Measurements from ENCODE around the gene RASGRP1. TPM values are rescaled to one million over a fixed set of nuclear protein-coding genes. Genes with fewer than 3 reads are reported as not detected.

Gene RASGRP1
- total RNA-seq, 1 experiment from 2014 or later: 0.85 TPM

DNA sequence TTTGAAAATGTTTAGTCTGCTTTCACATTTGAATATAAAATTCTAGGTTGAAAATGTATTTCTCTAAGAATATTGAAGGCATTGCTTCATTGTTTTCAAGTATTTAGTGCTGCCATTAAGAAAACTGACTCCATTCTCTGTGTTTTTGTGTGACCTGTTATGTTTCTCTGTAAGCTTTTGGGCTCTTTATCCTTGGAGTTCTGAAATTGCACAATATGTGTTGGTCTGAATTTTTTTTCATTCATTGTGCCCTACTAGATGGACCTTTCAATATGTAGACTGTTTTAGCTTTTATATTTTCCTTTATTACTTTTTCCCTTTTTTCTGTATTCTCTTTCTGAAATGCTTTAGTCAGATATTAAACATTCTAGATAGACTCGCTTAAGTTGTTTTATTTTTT lies 88.5 kb downstream of the RASGRP1 start:
- Mint-ChIP-seq H3K36me3 (ENCODE audit: insufficient read depth in 1 of 3, low read depth in 3 of 3) (peaks cover 10 to 35% (median 34%) of the 10 kb centered on the region in 3 experiments), H3K4me1 (no peaks in the 10 kb centered on the region), H3K27ac (no peak overlapping the region), H3K4me3 (no peak overlapping the region), H3K9me3 (no peaks in the 10 kb centered on the region), H3K27me3 (ENCODE audit: low read depth) (no peaks in the 10 kb centered on the region)
- Histone ChIP-seq H3K79me2 (ENCODE audit: insufficient read depth, low read length) (no peaks in the 10 kb centered on the region), H2AFZ (ENCODE audit: low read length) (no peak overlapping the region), H4K5ac (ENCODE audit: insufficient read length, low read depth, low read length) (no peak overlapping the region), H3K4me1 (ENCODE audit: insufficient read depth, low read length) (no peaks in the 10 kb centered on the region), H3K56ac (ENCODE audit: insufficient read length, low read depth, low read length) (no peak overlapping the region), H3T11ph (ENCODE audit: low read length) (no peak overlapping the region), H3K14ac (ENCODE audit: insufficient read depth, low read length) (no peak overlapping the region), H2BK20ac (ENCODE audit: low read depth, low read length, poor library complexity, severe bottlenecking) (no peak overlapping the region), H4K20me1 (ENCODE audit: control insufficient read depth, insufficient read depth, insufficient read length) (no peaks in the 10 kb centered on the region), H3K27ac (ENCODE audit: insufficient read length, low read depth, low read length) (no peak overlapping the region), H4K91ac (ENCODE audit: insufficient read length, low read depth, low read length) (no peak overlapping the region), H2BK12ac (ENCODE audit: insufficient read length, low read depth, low read length) (no peak overlapping the region), H4K8ac (replicated peaks; ENCODE audit: insufficient read length, low read depth, low read length) (no peak overlapping the region), H3K4me2 (ENCODE audit: insufficient read depth, insufficient read length, low read length) (no peak overlapping the region), H2AK5ac (ENCODE audit: insufficient read length, low read length) (no peak overlapping the region), H3K79me1 (ENCODE audit: insufficient read depth, low read depth, low read length, poor library complexity, severe bottlenecking) (no peaks in the 10 kb centered on the region), H3K4ac (ENCODE audit: low read depth, low read length) (no peak overlapping the region), H3K23ac (ENCODE audit: insufficient read length, low read depth, low read length) (no peak overlapping the region), H2BK5ac (ENCODE audit: insufficient read length, low read length) (no peak overlapping the region), H3K18ac (ENCODE audit: insufficient read length, low read depth, low read length) (no peak overlapping the region), H2BK15ac (ENCODE audit: low read depth, low read length) (no peak overlapping the region), H3K9ac (ENCODE audit: extremely low read depth, insufficient read length, low read length) (no peak overlapping the region), H3K23me2 (ENCODE audit: insufficient read length, low read depth, low read length, poor library complexity, severe bottlenecking) (no peaks in the 10 kb centered on the region), H2BK120ac (ENCODE audit: low read depth, low read length, poor library complexity, severe bottlenecking) (no peak overlapping the region), H3K9me3 (ENCODE audit: control insufficient read depth, low read depth, low read length) (no peaks in the 10 kb centered on the region), H3K27me3 (ENCODE audit: insufficient read depth, low read length) (no peaks in the 10 kb centered on the region; the same call in 1 of the 2 replicates)
- DNase-seq: no peak
- no CpG with 5 or more reads among the region's 1 CpG for WGBS (ENCODE audit: extremely low coverage, insufficient read length, low lambda C conversion rate)
- TF ChIP-seq, protein P1, sequence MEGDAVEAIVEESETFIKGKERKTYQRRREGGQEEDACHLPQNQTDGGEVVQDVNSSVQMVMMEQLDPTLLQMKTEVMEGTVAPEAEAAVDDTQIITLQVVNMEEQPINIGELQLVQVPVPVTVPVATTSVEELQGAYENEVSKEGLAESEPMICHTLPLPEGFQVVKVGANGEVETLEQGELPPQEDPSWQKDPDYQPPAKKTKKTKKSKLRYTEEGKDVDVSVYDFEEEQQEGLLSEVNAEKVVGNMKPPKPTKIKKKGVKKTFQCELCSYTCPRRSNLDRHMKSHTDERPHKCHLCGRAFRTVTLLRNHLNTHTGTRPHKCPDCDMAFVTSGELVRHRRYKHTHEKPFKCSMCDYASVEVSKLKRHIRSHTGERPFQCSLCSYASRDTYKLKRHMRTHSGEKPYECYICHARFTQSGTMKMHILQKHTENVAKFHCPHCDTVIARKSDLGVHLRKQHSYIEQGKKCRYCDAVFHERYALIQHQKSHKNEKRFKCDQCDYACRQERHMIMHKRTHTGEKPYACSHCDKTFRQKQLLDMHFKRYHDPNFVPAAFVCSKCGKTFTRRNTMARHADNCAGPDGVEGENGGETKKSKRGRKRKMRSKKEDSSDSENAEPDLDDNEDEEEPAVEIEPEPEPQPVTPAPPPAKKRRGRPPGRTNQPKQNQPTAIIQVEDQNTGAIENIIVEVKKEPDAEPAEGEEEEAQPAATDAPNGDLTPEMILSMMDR (conservative IDR thresholded peaks at IDR 0.05): no peak
